Stomach smooth muscle (tissue), 2 donors: ENCODE measurements around the gene RASSF4.

ENCODE experiments used
- H3K27ac ChIP-seq: one replicate; pipeline ENCODE4 v1.7.0; 2013; ENCODE audit warnings: mild to moderate bottlenecking, low read length, inconsistent platforms
- H3K27me3 ChIP-seq, 2 donors: one replicate each; pipeline ENCODE4 v1.7.0; 2013; ENCODE audit warnings: low read length in 2 of 2; ENCODE audit not compliant: insufficient read depth in 2 of 2, control insufficient read depth in 1 of 2
- H3K36me3 ChIP-seq, 2 donors: one replicate each; pipeline ENCODE4 v1.7.0; 2013; ENCODE audit warnings: low read length in 2 of 2; ENCODE audit not compliant: control insufficient read depth in 2 of 2, insufficient read depth in 2 of 2
- H3K4me1 ChIP-seq: one replicate; pipeline ENCODE4 v1.7.0; 2013; ENCODE audit warnings: low read length; ENCODE audit not compliant: control insufficient read depth, insufficient read depth
- H3K4me3 ChIP-seq, 2 donors: one replicate each; pipeline ENCODE4 v1.7.0; 2013; ENCODE audit warnings: low read length in 2 of 2
- H3K9ac ChIP-seq, 2 donors: one replicate each; pipeline ENCODE4 v1.7.0; 2013; ENCODE audit warnings: low read length in 2 of 2, mild to moderate bottlenecking in 1 of 2
- H3K9me3 ChIP-seq, 2 donors: one replicate each; pipeline ENCODE4 v1.7.0; 2013; ENCODE audit warnings: low read length in 2 of 2; ENCODE audit not compliant: control insufficient read depth in 2 of 2
- donor health status: healthy.
- donor health status: Pancreatic carcinoma.

Gene RASSF4

DNA sequence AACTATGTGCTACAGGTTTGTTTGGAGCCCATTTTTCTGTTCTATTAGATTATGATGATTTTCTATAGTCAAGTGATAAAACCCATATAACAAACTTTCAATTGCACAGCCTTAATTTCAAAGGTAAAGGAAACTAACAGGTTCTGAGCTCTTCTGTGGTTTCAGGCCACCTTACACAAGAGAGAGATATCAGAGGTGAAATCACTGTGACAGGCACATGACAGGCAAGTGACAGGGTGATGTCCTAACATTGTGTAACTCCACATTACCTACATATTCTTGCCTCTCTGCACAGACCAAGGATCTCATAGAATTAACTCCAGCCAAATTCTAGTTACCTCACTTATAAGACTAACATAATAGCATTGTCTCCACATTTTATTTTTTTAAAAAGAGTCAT, 76.1 kb downstream of the RASSF4 start:
- no peaks in the 10 kb centered on the region for H3K4me1 ChIP-seq
- H3K9me3 ChIP-seq = peaks cover 0 to 6% of the 10 kb centered on the region in 2 donors
- H3K27ac ChIP-seq = no peak overlapping the region
- no peaks in the 10 kb centered on the region for H3K36me3 ChIP-seq
- H3K27me3 ChIP-seq = no peaks in the 10 kb centered on the region
- no peak overlapping the region for H3K4me3 ChIP-seq
- no peak overlapping the region for H3K9ac ChIP-seq

DNA sequence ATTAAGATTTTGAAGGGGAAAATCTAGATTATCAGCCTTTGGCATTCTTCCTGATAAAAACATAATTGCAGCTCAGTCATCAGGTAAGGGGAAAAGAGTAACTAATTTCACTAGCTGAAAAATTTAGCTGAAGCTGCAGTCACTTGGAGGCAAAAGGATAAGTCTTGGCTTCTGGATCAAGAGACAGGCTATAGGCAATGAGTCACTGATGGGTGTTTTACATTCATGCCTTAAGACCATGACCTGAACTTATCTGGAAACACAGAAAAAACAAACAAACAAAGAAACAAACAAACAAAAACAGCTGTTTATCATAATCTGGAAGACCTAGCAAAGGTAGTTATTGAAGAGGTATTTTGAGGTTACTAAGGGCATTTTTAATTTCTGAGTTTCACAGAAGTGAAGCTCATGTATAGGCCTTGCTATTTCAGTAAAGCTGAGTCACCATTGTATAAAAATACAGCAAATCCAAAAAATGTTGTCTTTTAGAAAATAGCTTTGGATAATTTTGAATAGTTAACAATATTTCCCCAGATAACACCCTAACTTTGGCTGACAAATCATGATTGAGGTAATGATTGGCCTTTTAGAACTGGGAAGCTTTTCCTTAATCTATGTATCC, 81.4 kb downstream of the RASSF4 start:
- no peaks in the 10 kb centered on the region for H3K36me3 ChIP-seq
- H3K9ac ChIP-seq = no peak overlapping the region
- H3K9me3 ChIP-seq = no peaks in the 10 kb centered on the region

DNA sequence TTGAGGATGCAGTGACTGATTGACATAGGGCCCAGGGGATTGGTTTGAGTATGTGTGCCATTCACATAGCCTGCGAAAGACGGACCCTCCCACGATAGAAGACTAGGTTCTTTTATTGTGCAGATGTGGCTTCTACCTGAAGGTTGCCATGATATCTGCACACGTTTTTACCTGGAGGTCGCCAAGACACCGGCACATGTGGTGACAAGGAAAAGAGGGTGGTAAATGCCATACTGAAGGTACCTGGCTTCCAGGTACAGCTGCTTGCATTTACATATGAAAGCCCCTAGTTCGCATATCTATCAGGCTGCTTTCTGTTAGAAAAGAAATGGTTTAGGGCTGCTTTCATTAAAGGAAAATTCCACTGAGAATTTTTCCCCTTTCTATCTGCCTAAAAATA, 84.7 kb downstream of the RASSF4 start:
- Histone ChIP-seq H3K4me3 (no peak overlapping the region), H3K9me3 (no peaks in the 10 kb centered on the region), H3K4me1 (no peaks in the 10 kb centered on the region), H3K36me3 (no peaks in the 10 kb centered on the region), H3K9ac (no peak overlapping the region), H3K27ac (no peak overlapping the region), H3K27me3 (no peaks in the 10 kb centered on the region)

More for the DNA sequence above, 81.4 kb downstream of the RASSF4 start:
- no peak overlapping the region for H3K27ac ChIP-seq
- H3K4me1 ChIP-seq = no peaks in the 10 kb centered on the region
- H3K4me3 ChIP-seq = no peak overlapping the region
- no peaks in the 10 kb centered on the region for H3K27me3 ChIP-seq
